A673 (cell line): ENCODE data around the gene IL17A. TPM values are rescaled to one million over a fixed set of nuclear protein-coding genes. Genes with fewer than 3 reads are reported as not detected.

Experiments used
- BruUV-seq: library from RNA; stranded (reverse); fragments of 400-500 nt; replicated peaks from 2 replicates; lab custom pipeline; 2021; lab: Mats Ljungman, UMichigan
- CTCF ChIA-PET: fragments of 300-600 bp; sonication (Branson Sonifier 250); formaldehyde crosslinking; loops from one replicate; lab custom pipeline; 2022; ENCODE audit warnings: antibody characterized with exemption; lab: Charles Lee
- POLR2A ChIA-PET: fragments of 300-600 bp; sonication (Branson Sonifier 250); formaldehyde crosslinking; loops from one replicate; lab custom pipeline; 2022; ENCODE audit warnings: antibody characterized with exemption; ENCODE audit not compliant: low non-redundant PET; lab: Charles Lee
- DNase-seq: peaks from one replicate; pipeline ENCODE4 v3.0.0-alpha.2; 2015; ENCODE audit warnings: low spot score
- H3K27ac ChIP-seq: fragments of 200-600 bp; sonication (generic); 2 replicates; pipeline ENCODE4 v1.5.1; 2016; ENCODE audit warnings: mixed run types, low read depth, mild to moderate bottlenecking, mixed read lengths, antibody characterized with exemption, low read length; ENCODE audit not compliant: poor library complexity, severe bottlenecking
- H3K27me3 ChIP-seq: fragments of 200-600 bp; sonication (generic); replicated peaks from 2 replicates; pipeline ENCODE4 v1.6.1; 2017; ENCODE audit warnings: mixed run types, low read depth, mild to moderate bottlenecking, mixed read lengths, antibody characterized with exemption, low read length; ENCODE audit not compliant: insufficient read depth, poor library complexity
- H3K36me3 ChIP-seq: fragments of 200-600 bp; sonication (generic); 2 replicates; pipeline ENCODE4 v1.6.1; 2016; ENCODE audit warnings: mixed run types, mild to moderate bottlenecking, mixed read lengths, antibody characterized with exemption, low read length; ENCODE audit not compliant: insufficient read depth, poor library complexity, severe bottlenecking
- H3K4me1 ChIP-seq: fragments of 200-600 bp; sonication (generic); 2 replicates; pipeline ENCODE4 v1.6.1; 2017; ENCODE audit warnings: mixed run types, mild to moderate bottlenecking, mixed read lengths, antibody characterized with exemption, low read length; ENCODE audit not compliant: insufficient read depth, poor library complexity, severe bottlenecking
- H3K4me3 ChIP-seq: fragments of 200-600 bp; sonication (generic); 2 replicates; pipeline ENCODE4 v1.5.1; 2016; ENCODE audit warnings: low read depth, mixed run types, mild to moderate bottlenecking, mixed read lengths, low read length; ENCODE audit not compliant: poor library complexity, severe bottlenecking
- H3K9me3 ChIP-seq: fragments of 200-600 bp; sonication (generic); 2 replicates; pipeline ENCODE4 v1.6.1; 2016; ENCODE audit warnings: mixed run types, low read depth, mild to moderate bottlenecking, mixed read lengths, antibody characterized with exemption, low read length; ENCODE audit not compliant: poor library complexity, severe bottlenecking
- EZH2 ChIP-seq: fragments of 200-600 bp; sonication (generic); IDR thresholded peaks from 2 replicates; pipeline ENCODE4 v1.6.1; 2017; ENCODE audit warnings: borderline replicate concordance, low read depth, mild to moderate bottlenecking, mixed read lengths, antibody characterized with exemption, low read length; ENCODE audit not compliant: poor library complexity, severe bottlenecking
- intact Hi-C: fragments of 100-400 bp; cut with micrococcal nuclease; formaldehyde crosslinking; loops from one replicate; pipeline ENCODE4 v1.10.0; 2022; ENCODE audit not compliant: unreplicated experiment
- total RNA-seq: library from RNA; stranded (reverse); gene quantifications from 2 replicates; pipeline ENCODE4 v1.2.3, GENCODE V29; 2021
- TF ChIP-seq, protein P1 (sequence below): fragments of 300-800, 200-600 bp; sonication (generic); conservative IDR thresholded peaks from 2 replicates; pipeline ENCODE4 v1.5.1; 2017; ENCODE audit warnings: low read depth, mild to moderate bottlenecking, antibody characterized with exemption, low read length, moderate library complexity, mixed read lengths

IL17A gene
- total RNA-seq, 1 experiment from 2014 or later: not detected

GRCh38 chr6:52177961-52178360, 8.2 kb upstream of the IL17A start:
- no peaks in the 10 kb centered on the region for H3K36me3 ChIP-seq
- no peaks in the 10 kb centered on the region for H3K9me3 ChIP-seq
- BruUV-seq: no TSS peak
- intact Hi-C loops: no loop called here
- H3K27me3 ChIP-seq: no peaks in the 10 kb centered on the region
- ChIA-PET CTCF (no interaction called here), POLR2A (no interaction called here)
- no peak overlapping the region for H3K4me3 ChIP-seq
- H3K4me1 ChIP-seq: no peaks in the 10 kb centered on the region
- no peak overlapping the region for H3K27ac ChIP-seq
- TF ChIP-seq, protein P1, sequence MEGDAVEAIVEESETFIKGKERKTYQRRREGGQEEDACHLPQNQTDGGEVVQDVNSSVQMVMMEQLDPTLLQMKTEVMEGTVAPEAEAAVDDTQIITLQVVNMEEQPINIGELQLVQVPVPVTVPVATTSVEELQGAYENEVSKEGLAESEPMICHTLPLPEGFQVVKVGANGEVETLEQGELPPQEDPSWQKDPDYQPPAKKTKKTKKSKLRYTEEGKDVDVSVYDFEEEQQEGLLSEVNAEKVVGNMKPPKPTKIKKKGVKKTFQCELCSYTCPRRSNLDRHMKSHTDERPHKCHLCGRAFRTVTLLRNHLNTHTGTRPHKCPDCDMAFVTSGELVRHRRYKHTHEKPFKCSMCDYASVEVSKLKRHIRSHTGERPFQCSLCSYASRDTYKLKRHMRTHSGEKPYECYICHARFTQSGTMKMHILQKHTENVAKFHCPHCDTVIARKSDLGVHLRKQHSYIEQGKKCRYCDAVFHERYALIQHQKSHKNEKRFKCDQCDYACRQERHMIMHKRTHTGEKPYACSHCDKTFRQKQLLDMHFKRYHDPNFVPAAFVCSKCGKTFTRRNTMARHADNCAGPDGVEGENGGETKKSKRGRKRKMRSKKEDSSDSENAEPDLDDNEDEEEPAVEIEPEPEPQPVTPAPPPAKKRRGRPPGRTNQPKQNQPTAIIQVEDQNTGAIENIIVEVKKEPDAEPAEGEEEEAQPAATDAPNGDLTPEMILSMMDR: no peak
- TF ChIP-seq EZH2: no peak
- no peak for DNase-seq

GRCh38 chr6:52180787-52181558, 5.2 kb upstream of the IL17A start:
- BruUV-seq: no TSS peak
- Histone ChIP-seq H3K27me3 (no peaks in the 10 kb centered on the region), H3K27ac (no peak overlapping the region), H3K9me3 (no peaks in the 10 kb centered on the region), H3K4me3 (no peak overlapping the region), H3K36me3 (no peaks in the 10 kb centered on the region), H3K4me1 (no peaks in the 10 kb centered on the region)
- ChIA-PET CTCF (no interaction called here), POLR2A (no interaction called here)
- no peak for DNase-seq
- intact Hi-C loops: no loop called here
- TF ChIP-seq, protein P1: no peak
- TF ChIP-seq EZH2: no peak

- Histone ChIP-seq H3K27ac (no peak overlapping the region), H3K27me3 (no peaks in the 10 kb centered on the region), H3K9me3 (no peaks in the 10 kb centered on the region), H3K4me3 (no peak overlapping the region), H3K4me1 (no peaks in the 10 kb centered on the region), H3K36me3 (no peaks in the 10 kb centered on the region)
- intact Hi-C loops: no loop called here
- POLR2A ChIA-PET: no interaction called here
- CTCF ChIA-PET: no interaction called here
- TF ChIP-seq, protein P1: no peak
- TF ChIP-seq EZH2: no peak
- no TSS peak for BruUV-seq
- DNase-seq: no peak
Observed at GRCh38 chr6:52183131-52183713, 3.0 kb upstream of the IL17A start.
